Mammary epithelial cell (primary cell): Measurements from ENCODE around the gene LDLRAD4.

Experiments
- EZH2 ChIP-seq: IDR thresholded peaks from 2 replicates; pipeline ENCODE4 v1.6.1; 2012; ENCODE audit warnings: low read length, inconsistent platforms, borderline replicate concordance
- TF ChIP-seq, protein P1 (sequence below), 2 donors: IDR thresholded peaks in 1 of 2; conservative IDR thresholded peaks in 1 of 2; 2 replicates each; pipeline ENCODE4 v1.5.1; 2011 to 2012; ENCODE audit warnings: inconsistent platforms in 2 of 2, low read length in 2 of 2, mild to moderate bottlenecking in 2 of 2, control low read depth in 1 of 2, low read depth in 1 of 2; ENCODE audit not compliant: insufficient read depth in 1 of 2; ENCODE audit errors: extremely low read depth in 1 of 2

DNA sequence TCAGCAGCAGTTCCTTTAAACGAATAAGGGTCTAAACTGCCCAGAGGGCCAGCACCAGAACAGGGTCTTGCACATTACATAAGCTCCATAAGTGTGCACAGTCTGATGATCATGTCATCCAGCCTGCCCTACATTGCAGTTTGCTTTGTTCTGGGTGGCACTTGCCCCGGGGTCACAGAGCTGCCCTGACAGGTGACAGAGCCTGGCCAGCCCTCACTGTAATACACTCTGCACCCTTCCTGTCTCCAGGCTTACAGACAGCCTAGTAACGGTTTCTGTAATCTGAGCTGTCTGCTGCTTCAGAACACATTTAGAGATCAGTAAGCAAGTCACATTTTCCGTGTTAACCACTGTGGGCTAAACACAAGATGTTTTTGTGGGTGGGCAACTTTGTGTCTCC lies 294.5 kb downstream of the LDLRAD4 start:
- TF ChIP-seq, protein P1, sequence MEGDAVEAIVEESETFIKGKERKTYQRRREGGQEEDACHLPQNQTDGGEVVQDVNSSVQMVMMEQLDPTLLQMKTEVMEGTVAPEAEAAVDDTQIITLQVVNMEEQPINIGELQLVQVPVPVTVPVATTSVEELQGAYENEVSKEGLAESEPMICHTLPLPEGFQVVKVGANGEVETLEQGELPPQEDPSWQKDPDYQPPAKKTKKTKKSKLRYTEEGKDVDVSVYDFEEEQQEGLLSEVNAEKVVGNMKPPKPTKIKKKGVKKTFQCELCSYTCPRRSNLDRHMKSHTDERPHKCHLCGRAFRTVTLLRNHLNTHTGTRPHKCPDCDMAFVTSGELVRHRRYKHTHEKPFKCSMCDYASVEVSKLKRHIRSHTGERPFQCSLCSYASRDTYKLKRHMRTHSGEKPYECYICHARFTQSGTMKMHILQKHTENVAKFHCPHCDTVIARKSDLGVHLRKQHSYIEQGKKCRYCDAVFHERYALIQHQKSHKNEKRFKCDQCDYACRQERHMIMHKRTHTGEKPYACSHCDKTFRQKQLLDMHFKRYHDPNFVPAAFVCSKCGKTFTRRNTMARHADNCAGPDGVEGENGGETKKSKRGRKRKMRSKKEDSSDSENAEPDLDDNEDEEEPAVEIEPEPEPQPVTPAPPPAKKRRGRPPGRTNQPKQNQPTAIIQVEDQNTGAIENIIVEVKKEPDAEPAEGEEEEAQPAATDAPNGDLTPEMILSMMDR (conservative IDR thresholded peaks at IDR 0.05 in 1 of 2, IDR thresholded peaks at IDR 0.05 in 1 of 2; ENCODE audit: extremely low read depth in 1 of 2, insufficient read depth in 1 of 2, low read depth in 1 of 2, low read length in 2 of 2): no peak
- no peak for TF ChIP-seq EZH2
